D721Med (cell line): Measurements from ENCODE around the gene THOC6.

Experiments
- DNase-seq: peaks from one replicate; pipeline ENCODE4 v3.0.0; 2011; ENCODE audit warnings: low spot score; ENCODE audit not compliant: insufficient read length
- FAIRE-seq: peaks from 2 replicates; lab custom pipeline; 2011; peaks lifted over from hg19 to GRCh38; lab: Jason Lieb, UNC
- CTCF ChIP-seq: IDR thresholded peaks from 2 replicates; pipeline ENCODE4 v1.5.1; 2012; ENCODE audit warnings: mild to moderate bottlenecking, control low read depth; ENCODE audit not compliant: insufficient read depth; ENCODE audit errors: missing control alignments

Gene THOC6

GRCh38 chr16:2985462-2985861, 38.4 kb upstream of the THOC6 start:
- DNase-seq (no peak), FAIRE-seq (no peak)
- no peak for TF ChIP-seq CTCF

- DNase-seq: no peak
Measured at GRCh38 chr16:2985893-2986355, 37.9 kb upstream of the THOC6 start.

GRCh38 chr16:2986623-2987188, 37.1 kb upstream of the THOC6 start:
- FAIRE-seq: no peak
- no peak for DNase-seq
- TF ChIP-seq CTCF: no peak

More at GRCh38 chr16:2985893-2986355, 37.9 kb upstream of the THOC6 start:
- no peak for TF ChIP-seq CTCF
- no peak for FAIRE-seq

GRCh38 chr16:2987286-2987685, 36.5 kb upstream of the THOC6 start:
- DNase-seq (no peak), FAIRE-seq (no peak)
- no peak for TF ChIP-seq CTCF

GRCh38 chr16:2987833-2988232, 36.0 kb upstream of the THOC6 start:
- DNase-seq (no peak), FAIRE-seq (no peak)
- no peak for TF ChIP-seq CTCF

- FAIRE-seq: no peak
- DNase-seq: no peak
- no peak for TF ChIP-seq CTCF
Measured at GRCh38 chr16:2988590-2989099, 35.2 kb upstream of the THOC6 start.

- no peak for DNase-seq
- no peak for FAIRE-seq
- no peak for TF ChIP-seq CTCF
Measured at GRCh38 chr16:2990891-2991290, 32.9 kb upstream of the THOC6 start.
